Esophagus muscularis mucosa (tissue), 4 donors: Measurements from ENCODE around the gene MSRB3. TPM values are rescaled to one million over a fixed set of nuclear protein-coding genes. Genes with fewer than 3 reads are reported as not detected.

Experiments used
- DNase-seq: peaks from one replicate; pipeline ENCODE4 v3.0.0-alpha.2; 2017; ENCODE audit errors: extremely low spot score
- H3K27ac ChIP-seq, 4 donors: fragments of 200-600 bp; sonication (generic); replicated peaks in 1 of 4; 1 replicate in 3 of 4; 2 replicates in 1 of 4; pipeline ENCODE4 v1.5.1; 2016 to 2019; ENCODE audit warnings: mild to moderate bottlenecking in 1 of 4
- H3K27me3 ChIP-seq, 4 donors: fragments of 200-600 bp; sonication (generic); one replicate each; pipeline versions ENCODE4 v1.5.1 to v1.6.0; 2016 to 2019
- H3K36me3 ChIP-seq, 4 donors: fragments of 200-600 bp; sonication (generic); one replicate each; pipeline ENCODE4 v1.5.1; 2016 to 2019
- H3K4me1 ChIP-seq, 4 donors: fragments of 200-600 bp; sonication (generic); one replicate each; pipeline ENCODE4 v1.5.1; 2016 to 2019
- H3K4me3 ChIP-seq, 4 donors: fragments of 200-600 bp; sonication (generic); 1 replicate in 2 of 4; 2 replicates in 2 of 4; pipeline ENCODE4 v1.5.1; 2016 to 2019; ENCODE audit warnings: mild to moderate bottlenecking in 4 of 4, moderate library complexity in 1 of 4
- H3K9me3 ChIP-seq, 4 donors: fragments of 200-600 bp; sonication (generic); 1 replicate in 3 of 4; 2 replicates in 1 of 4; pipeline ENCODE4 v1.5.1; 2016 to 2019
- CTCF ChIP-seq, 3 experiments: fragments of 200-600 bp in 2 of 3; fragments of 450-650 bp in 1 of 3; sonication (generic) in 2 of 3; IDR thresholded peaks; one replicate each; pipeline ENCODE4 v1.5.1; 2017 to 2019; ENCODE audit warnings: antibody characterized with exemption in 3 of 3, mild to moderate bottlenecking in 2 of 3, moderate library complexity in 1 of 3
- EP300 ChIP-seq: sonication (generic); formaldehyde crosslinking; IDR thresholded peaks from one replicate; pipeline ENCODE4 v1.6.1; 2017; ENCODE audit warnings: antibody characterized with exemption
- POLR2A ChIP-seq: fragments of 450-650 bp; IDR thresholded peaks from one replicate; pipeline ENCODE4 v1.6.1; 2017; ENCODE audit warnings: antibody characterized with exemption, moderate library complexity, mild to moderate bottlenecking, low read depth
- POLR2AphosphoS5 ChIP-seq, 2 donors: sonication (generic); formaldehyde crosslinking; IDR thresholded peaks; one replicate each; pipeline ENCODE4 v1.6.1; 2017; ENCODE audit warnings: antibody characterized with exemption in 2 of 2
- WGBS: methylation state at CpG from one replicate; pipeline ENCODE4 v1.1.5; 2018; 5-methylcytosine and 5-hydroxymethylcytosine counted together
- intact Hi-C: fragments of 100-400 bp; cut with DNase I; formaldehyde crosslinking; loops from one replicate; pipeline ENCODE4 v1.15.1; 2023
- total RNA-seq, 4 donors: library from RNA; depleted of rRNA; stranded (reverse); fragments of >200 nt; gene quantifications; one replicate each; pipeline versions ENCODE4 v1.1.0 to v1.2.1, GENCODE V29; 2016

The MSRB3 gene
- total RNA-seq, 4 donors from 2014 or later, result 213 to 325 (median 288) TPM

- H3K4me3 ChIP-seq, result no peak overlapping the region
- peaks cover 6 to 79% (median 59%) of the 10 kb centered on the region in 4 donors for H3K4me1 ChIP-seq
- H3K36me3 ChIP-seq, result peaks cover 0 to 10% (median 2%) of the 10 kb centered on the region in 4 donors
- H3K27me3 ChIP-seq, result no peaks in the 10 kb centered on the region
- no peaks in the 10 kb centered on the region for H3K9me3 ChIP-seq
- TF ChIP-seq POLR2AphosphoS5 (IDR thresholded peaks at IDR 0.05) (no peak), EP300 (no peak), CTCF (IDR thresholded peaks at IDR 0.05) (no peak), POLR2A (no peak)
- no peak overlapping the region for H3K27ac ChIP-seq
- intact Hi-C loops, result no loop called here
- WGBS, result 74% methylated on average over 2 of the region's 2 CpGs
- no peak for DNase-seq
Measured at GRCh38 chr12:65287426-65287825, 8.9 kb downstream of the MSRB3 start.

- intact Hi-C loops, result no loop called here
- Histone ChIP-seq H3K4me1 (peaks cover 0 to 65% (median 51%) of the 10 kb centered on the region in 4 donors), H3K9me3 (no peaks in the 10 kb centered on the region), H3K36me3 (no peaks in the 10 kb centered on the region), H3K27me3 (no peaks in the 10 kb centered on the region), H3K4me3 (no peak overlapping the region), H3K27ac (no peak overlapping the region)
- 97% methylated on average over 2 of the region's 2 CpGs for WGBS
- TF ChIP-seq EP300 (no peak), CTCF (IDR thresholded peaks at IDR 0.05) (no peak), POLR2A (no peak), POLR2AphosphoS5 (IDR thresholded peaks at IDR 0.05) (no peak)
- DNase-seq, result no peak
Measured at GRCh38 chr12:65292241-65292640, 13.8 kb downstream of the MSRB3 start.

DNA sequence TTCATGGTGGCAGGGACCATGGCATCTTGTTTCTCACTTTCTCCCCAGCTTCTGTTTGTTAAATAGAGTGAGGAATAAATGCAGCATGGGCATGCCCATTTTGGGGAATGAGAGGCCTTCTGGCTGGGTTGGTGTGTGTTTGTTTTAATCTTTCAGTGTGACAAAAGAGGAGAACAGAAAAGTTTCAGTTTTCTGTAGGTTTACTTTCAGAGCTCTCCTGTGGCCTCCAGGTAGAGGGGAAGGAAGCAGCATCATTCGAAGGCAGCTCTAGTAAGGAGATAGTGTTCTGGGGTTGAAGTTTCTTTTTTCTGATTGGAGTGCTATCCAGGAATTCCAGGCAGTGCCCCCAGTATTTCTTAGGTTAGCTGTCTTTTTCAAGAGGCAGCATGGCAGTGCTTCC lies 15.3 kb downstream of the MSRB3 start:
- no peaks in the 10 kb centered on the region for H3K36me3 ChIP-seq
- no peaks in the 10 kb centered on the region for H3K27me3 ChIP-seq
- 60% methylated on average over 1 of the region's 1 CpG for WGBS
- H3K9me3 ChIP-seq, result no peaks in the 10 kb centered on the region
- TF ChIP-seq CTCF (IDR thresholded peaks at IDR 0.05), result no peak
- TF ChIP-seq POLR2AphosphoS5 (IDR thresholded peaks at IDR 0.05), result no peak
- TF ChIP-seq EP300, result no peak
- TF ChIP-seq POLR2A, result no peak
- DNase-seq, result no peak
- intact Hi-C loops, result no loop called here
- H3K4me3 ChIP-seq, result no peak overlapping the region
- peaks cover 0 to 65% (median 41%) of the 10 kb centered on the region in 4 donors for H3K4me1 ChIP-seq
- H3K27ac ChIP-seq, result no peak overlapping the region

- Histone ChIP-seq H3K4me1 (peaks cover 4 to 72% (median 46%) of the 10 kb centered on the region in 4 donors), H3K27ac (no peak overlapping the region), H3K36me3 (no peaks in the 10 kb centered on the region), H3K4me3 (no peak overlapping the region), H3K27me3 (no peaks in the 10 kb centered on the region), H3K9me3 (no peaks in the 10 kb centered on the region)
- intact Hi-C loops, result no loop called here
- DNase-seq, result no peak
- TF ChIP-seq EP300, result no peak
- 77% methylated on average over 4 of the region's 4 CpGs for WGBS
Measured at GRCh38 chr12:65294641-65295262, 16.3 kb downstream of the MSRB3 start.

GRCh38 chr12:65296508-65297265 lies 18.2 kb downstream of the MSRB3 start:
- no peak for DNase-seq
- H3K9me3 ChIP-seq, result no peaks in the 10 kb centered on the region
- TF ChIP-seq CTCF (IDR thresholded peaks at IDR 0.05) (no peak), POLR2AphosphoS5 (IDR thresholded peaks at IDR 0.05) (no peak), POLR2A (no peak), EP300 (no peak)
- no peak overlapping the region for H3K4me3 ChIP-seq
- H3K36me3 ChIP-seq, result no peaks in the 10 kb centered on the region
- 52% methylated on average over 1 of the region's 1 CpG for WGBS
- H3K4me1 ChIP-seq, result peaks cover 16 to 70% (median 54%) of the 10 kb centered on the region in 4 donors
- H3K27me3 ChIP-seq, result no peaks in the 10 kb centered on the region
- no peak overlapping the region for H3K27ac ChIP-seq
- intact Hi-C loops, result no loop called here
